Sigmoid colon (tissue), 4 donors: ENCODE data around the gene P2RX4.

Experiments used
- CTCF ChIP-seq, 4 experiments: fragments of 450-650 bp in 3 of 4; fragments of 200-600 bp in 1 of 4; IDR thresholded peaks; one replicate each; pipeline ENCODE4 v1.5.1; 2016 to 2019; ENCODE audit warnings: antibody characterized with exemption in 4 of 4, mild to moderate bottlenecking in 3 of 4, moderate library complexity in 2 of 4
- EP300 ChIP-seq, 4 donors: sonication (generic); formaldehyde crosslinking; IDR thresholded peaks; one replicate each; pipeline ENCODE4 v1.6.1; 2017; ENCODE audit warnings: antibody characterized with exemption in 4 of 4
- POLR2A ChIP-seq, 2 donors: fragments of 450-650 bp; IDR thresholded peaks; one replicate each; pipeline ENCODE4 v1.6.1; 2016; ENCODE audit warnings: antibody characterized with exemption in 2 of 2, mild to moderate bottlenecking in 2 of 2, moderate library complexity in 2 of 2
- POLR2AphosphoS5 ChIP-seq, 4 donors: sonication (generic); formaldehyde crosslinking; IDR thresholded peaks; one replicate each; pipeline ENCODE4 v1.6.1; 2017; ENCODE audit warnings: antibody characterized with exemption in 4 of 4

GRCh38 chr12:121250359-121250758 is 40.4 kb downstream of the P2RX4 start:
- no peak for TF ChIP-seq POLR2A (IDR thresholded peaks at IDR 0.05)
- no peak for TF ChIP-seq CTCF (IDR thresholded peaks at IDR 0.05)
- TF ChIP-seq POLR2AphosphoS5 (IDR thresholded peaks at IDR 0.05), result no peak
- no peak for TF ChIP-seq EP300 (IDR thresholded peaks at IDR 0.05)
